Kidney glomerular epithelial cell (primary cell): ENCODE results near the gene PRRT3.
"Not testable (repeated sequence)": the region's sequence is repeated elsewhere in the genome, so short reads cannot be mapped to it uniquely, and the experiment has no call there.

Source experiments
- DNase-seq: peaks from one replicate; lab custom pipeline; 2025; lab: John Stamatoyannopoulos, UW

PRRT3 gene

GRCh38 chr3:9947025-9947995 lies 4.9 kb downstream of the PRRT3 start:
- peak; percentile 7 for DNase-seq

GRCh38 chr3:9946112-9947024 lies 5.8 kb downstream of the PRRT3 start:
- DNase-seq = peak; percentile 59

GRCh38 chr3:9945358-9945757 lies 6.8 kb downstream of the PRRT3 start:
- no peak for DNase-seq

- DNase-seq = no peak
Measured at GRCh38 chr3:9944271-9944670, 7.9 kb downstream of the PRRT3 start.

GRCh38 chr3:9942934-9943690 lies 9.1 kb downstream of the PRRT3 start:
- DNase-seq = no peak

- DNase-seq = no peak
Measured at GRCh38 chr3:9942164-9942563, 10.0 kb downstream of the PRRT3 start.

- no peak for DNase-seq
Measured at GRCh38 chr3:9940746-9941145, 11.5 kb downstream of the PRRT3 start.

GRCh38 chr3:9939906-9940305 lies 12.3 kb downstream of the PRRT3 start:
- not testable (repeated sequence) for DNase-seq

GRCh38 chr3:9938966-9939365 lies 13.2 kb downstream of the PRRT3 start:
- DNase-seq = no peak

GRCh38 chr3:9937486-9938238 lies 14.5 kb downstream of the PRRT3 start:
- DNase-seq = no peak

GRCh38 chr3:9935966-9936510 lies 16.2 kb downstream of the PRRT3 start:
- DNase-seq = no peak

- DNase-seq = no peak
Measured at GRCh38 chr3:9934993-9935392, 17.2 kb downstream of the PRRT3 start.

- DNase-seq = no peak
Measured at GRCh38 chr3:9934235-9934621, 18.0 kb downstream of the PRRT3 start.

- peak; percentile 88 for DNase-seq
Measured at GRCh38 chr3:9933561-9934234, 18.5 kb downstream of the PRRT3 start, which contains the start of gene CRELD1. TSS of gene CRELD1 (plus strand) at chr3:9933834. CDS start at chr3:9934439, 605 bp downstream.

- peak; percentile 79 for DNase-seq
Measured at GRCh38 chr3:9932843-9933560, 19.2 kb downstream of the PRRT3 start.

GRCh38 chr3:9932535-9932842 lies 19.7 kb downstream of the PRRT3 start:
- no peak for DNase-seq

GRCh38 chr3:9930804-9931418 lies 21.3 kb downstream of the PRRT3 start:
- DNase-seq = no peak

- DNase-seq = no peak
Measured at GRCh38 chr3:9928158-9928557, 24.1 kb downstream of the PRRT3 start.
